ENCODE measurements around the gene PIK3CD. TPM values are rescaled to one million over a fixed set of nuclear protein-coding genes. Genes with fewer than 3 reads are reported as not detected.

Gene PIK3CD
- total RNA-seq, 4 donors from 2014 or later, result 4.1 to 11.8 (median 7.7) TPM

GRCh38 chr1:9731051-9731537 lies 79.6 kb downstream of the PIK3CD start:
- Histone ChIP-seq H3K36me3 (peaks cover 63 to 100% (median 83%) of the 10 kb centered on the region in 3 donors), H3K9me3 (no peaks in the 10 kb centered on the region), H3K27ac (peak overlapping the region in 1 of 4 donors; percentile 3), H3K4me1 (no peaks in the 10 kb centered on the region), H3K4me3 (no peak overlapping the region), H3K27me3 (no peaks in the 10 kb centered on the region)
- WGBS, 2 donors, result 89 to 94% methylated on average over 5 to 13 of the region's 31 CpGs
- DNase-seq, result no peak
- TF ChIP-seq POLR2A (IDR thresholded peaks at IDR 0.05), result no peak
- TF ChIP-seq, protein P1, sequence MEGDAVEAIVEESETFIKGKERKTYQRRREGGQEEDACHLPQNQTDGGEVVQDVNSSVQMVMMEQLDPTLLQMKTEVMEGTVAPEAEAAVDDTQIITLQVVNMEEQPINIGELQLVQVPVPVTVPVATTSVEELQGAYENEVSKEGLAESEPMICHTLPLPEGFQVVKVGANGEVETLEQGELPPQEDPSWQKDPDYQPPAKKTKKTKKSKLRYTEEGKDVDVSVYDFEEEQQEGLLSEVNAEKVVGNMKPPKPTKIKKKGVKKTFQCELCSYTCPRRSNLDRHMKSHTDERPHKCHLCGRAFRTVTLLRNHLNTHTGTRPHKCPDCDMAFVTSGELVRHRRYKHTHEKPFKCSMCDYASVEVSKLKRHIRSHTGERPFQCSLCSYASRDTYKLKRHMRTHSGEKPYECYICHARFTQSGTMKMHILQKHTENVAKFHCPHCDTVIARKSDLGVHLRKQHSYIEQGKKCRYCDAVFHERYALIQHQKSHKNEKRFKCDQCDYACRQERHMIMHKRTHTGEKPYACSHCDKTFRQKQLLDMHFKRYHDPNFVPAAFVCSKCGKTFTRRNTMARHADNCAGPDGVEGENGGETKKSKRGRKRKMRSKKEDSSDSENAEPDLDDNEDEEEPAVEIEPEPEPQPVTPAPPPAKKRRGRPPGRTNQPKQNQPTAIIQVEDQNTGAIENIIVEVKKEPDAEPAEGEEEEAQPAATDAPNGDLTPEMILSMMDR (IDR thresholded peaks at IDR 0.05), result no peak
- intact Hi-C loops (cut with DNase I), result no loop called here

- Histone ChIP-seq H3K4me3 (no peak overlapping the region), H3K27me3 (no peaks in the 10 kb centered on the region), H3K9me3 (no peaks in the 10 kb centered on the region), H3K36me3 (peaks cover 66 to 100% (median 86%) of the 10 kb centered on the region in 3 donors), H3K27ac (no peak overlapping the region), H3K4me1 (no peaks in the 10 kb centered on the region)
- DNase-seq, result no peak
- WGBS, 2 donors, result 89 to 90% methylated on average over 10 to 18 of the region's 18 CpGs
- no peak for TF ChIP-seq POLR2A (IDR thresholded peaks at IDR 0.05)
- TF ChIP-seq, protein P1 (IDR thresholded peaks at IDR 0.05), result no peak
- intact Hi-C loops (cut with DNase I), result no loop called here
These were observed 80.0 kb downstream of the PIK3CD start for GRCh38 chr1:9731561-9731960.

GRCh38 chr1:9732123-9732971 lies 80.8 kb downstream of the PIK3CD start:
- WGBS, 2 donors, result 64 to 74% methylated on average over 12 to 16 of the region's 18 CpGs
- Histone ChIP-seq H3K4me1 (no peaks in the 10 kb centered on the region), H3K36me3 (peaks cover 66 to 100% (median 80%) of the 10 kb centered on the region in 3 donors), H3K27ac (no peak overlapping the region), H3K4me3 (no peak overlapping the region), H3K27me3 (no peaks in the 10 kb centered on the region), H3K9me3 (no peaks in the 10 kb centered on the region)
- intact Hi-C loops (cut with DNase I), result no loop called here
- no peak for DNase-seq
- TF ChIP-seq, protein P1 (IDR thresholded peaks at IDR 0.05), result no peak
- no peak for TF ChIP-seq POLR2A (IDR thresholded peaks at IDR 0.05)

- intact Hi-C loops (cut with DNase I), result no loop called here
- H3K4me3 ChIP-seq, result no peak overlapping the region
- 85 to 96% methylated on average over 4 to 13 of the region's 14 CpGs for WGBS, 2 donors
- DNase-seq, result no peak
- peaks cover 66 to 100% (median 82%) of the 10 kb centered on the region in 3 donors for H3K36me3 ChIP-seq
- no peaks in the 10 kb centered on the region for H3K9me3 ChIP-seq
- no peaks in the 10 kb centered on the region for H3K4me1 ChIP-seq
- TF ChIP-seq, protein P1 (IDR thresholded peaks at IDR 0.05), result no peak
- no peak for TF ChIP-seq POLR2A (IDR thresholded peaks at IDR 0.05)
- H3K27me3 ChIP-seq, result no peaks in the 10 kb centered on the region
- no peak overlapping the region for H3K27ac ChIP-seq
These were observed 81.7 kb downstream of the PIK3CD start for GRCh38 chr1:9733160-9733789.

DNA sequence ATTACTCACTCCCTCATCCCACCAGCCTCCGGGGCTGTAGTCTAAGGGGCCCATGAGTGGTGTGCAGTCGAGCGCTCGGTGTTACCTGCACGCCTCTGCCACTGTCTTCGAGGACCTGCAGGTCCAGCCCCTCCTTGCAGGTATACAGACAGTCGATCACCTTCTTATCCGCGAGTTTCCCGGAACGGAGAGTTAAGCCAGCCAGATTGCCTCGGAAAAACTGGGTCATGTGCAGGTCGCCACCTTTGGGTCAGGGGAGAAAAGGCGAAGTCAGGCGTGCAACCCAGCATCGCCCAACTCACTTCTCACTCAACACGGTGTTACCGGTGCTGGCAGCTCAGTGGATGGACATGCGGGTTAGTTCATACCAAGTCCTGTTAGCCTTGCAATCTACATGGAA lies 84.3 kb downstream of the PIK3CD start:
- no peak for DNase-seq
- Histone ChIP-seq H3K36me3 (peaks cover 60 to 100% (median 73%) of the 10 kb centered on the region in 3 donors), H3K9me3 (no peaks in the 10 kb centered on the region), H3K4me3 (no peak overlapping the region), H3K4me1 (no peaks in the 10 kb centered on the region), H3K27ac (no peak overlapping the region), H3K27me3 (no peaks in the 10 kb centered on the region)
- intact Hi-C loops (cut with DNase I), result no loop called here
- WGBS, 2 donors, result 76 to 88% methylated on average over 9 to 17 of the region's 19 CpGs
- TF ChIP-seq, protein P1 (IDR thresholded peaks at IDR 0.05), result no peak
- TF ChIP-seq POLR2A (IDR thresholded peaks at IDR 0.05), result no peak

Measured in esophagus squamous epithelium (tissue), 5 donors.